HG03280 (cell line): Measurements from ENCODE around the gene SLC35F1.
"Not testable (repeated sequence)": the region's sequence is repeated elsewhere in the genome, so short reads cannot be mapped to it uniquely, and the experiment has no call there.

Experiments
- ATAC-seq: cut with Tn5 transposase; IDR thresholded peaks from one replicate; pipeline ENCODE4 v1.9.1; 2021; ENCODE audit warnings: mild to moderate bottlenecking, moderate library complexity; ENCODE audit not compliant: unreplicated experiment

Gene SLC35F1

GRCh38 chr6:117989086-117989485 is 82.0 kb downstream of the SLC35F1 start:
- ATAC-seq: no peak

GRCh38 chr6:117990151-117990550 is 83.1 kb downstream of the SLC35F1 start:
- no peak for ATAC-seq

GRCh38 chr6:117992856-117993255 is 85.8 kb downstream of the SLC35F1 start:
- ATAC-seq: no peak

GRCh38 chr6:118012944-118013343 is 105.9 kb downstream of the SLC35F1 start:
- no peak for ATAC-seq

- ATAC-seq: no peak
Observed at GRCh38 chr6:118016532-118016931, 109.5 kb downstream of the SLC35F1 start.

- ATAC-seq: no peak
Observed at GRCh38 chr6:118017301-118017848, 110.3 kb downstream of the SLC35F1 start.

- no peak for ATAC-seq
Observed at GRCh38 chr6:118023771-118024170, 116.7 kb downstream of the SLC35F1 start.

DNA sequence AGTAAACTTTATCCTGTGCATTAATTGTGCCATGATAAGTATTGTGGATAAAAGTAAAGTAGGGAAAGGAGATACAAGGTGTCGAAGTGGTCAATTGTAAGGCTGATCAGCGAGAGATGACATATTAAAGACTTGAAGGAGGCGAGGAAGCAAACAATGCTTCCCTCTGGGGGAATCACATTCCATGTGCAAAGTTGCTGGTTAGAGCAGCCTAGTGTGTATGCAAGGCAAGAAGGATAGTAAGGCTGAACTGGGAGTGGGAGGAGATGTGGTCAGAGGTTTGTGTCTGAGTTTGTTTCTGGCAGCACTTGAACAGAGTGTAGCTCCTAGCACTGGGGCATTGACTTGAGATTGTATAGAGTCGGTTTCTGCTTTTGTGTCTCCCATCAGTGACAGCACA is 122.9 kb downstream of the SLC35F1 start:
- ATAC-seq: no peak

DNA sequence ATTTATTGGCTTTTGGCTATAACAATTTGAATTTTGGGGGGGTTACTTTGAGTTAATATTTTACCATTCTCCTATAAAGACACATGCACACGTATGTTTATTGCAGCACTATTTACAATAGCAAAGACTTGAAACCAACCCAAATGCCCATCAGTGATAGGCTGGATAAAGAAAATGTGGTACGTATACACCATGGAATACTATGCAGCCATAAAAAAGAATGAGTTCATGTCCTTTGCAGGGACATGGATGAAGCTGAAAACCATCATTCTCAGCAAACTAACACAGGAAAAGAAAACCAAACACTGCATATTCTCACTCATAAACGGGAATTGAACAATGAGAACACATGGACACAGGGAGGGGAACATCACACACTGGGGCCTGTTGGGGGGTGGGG is 130.4 kb downstream of the SLC35F1 start:
- ATAC-seq: not testable (repeated sequence)

DNA sequence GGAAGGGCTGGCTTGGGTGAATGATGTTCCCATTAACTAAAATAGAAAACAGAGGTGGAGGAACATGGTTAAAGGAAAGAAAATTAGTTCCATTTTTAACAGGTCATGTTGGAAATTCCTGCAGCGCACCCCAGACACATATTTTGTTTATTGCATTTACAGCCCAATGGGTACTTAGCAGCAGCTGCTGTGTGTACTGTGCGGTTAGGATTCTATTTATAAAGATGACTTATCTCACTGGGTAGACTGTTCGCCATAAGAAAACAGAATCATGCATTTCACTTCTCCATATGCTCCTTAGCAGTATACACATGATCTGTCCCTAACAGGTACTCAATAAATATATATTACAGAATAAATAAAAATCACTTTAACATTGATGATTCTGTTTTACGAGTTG is 135.8 kb downstream of the SLC35F1 start:
- ATAC-seq: no peak

GRCh38 chr6:118044275-118044674 is 137.2 kb downstream of the SLC35F1 start:
- ATAC-seq: no peak

DNA sequence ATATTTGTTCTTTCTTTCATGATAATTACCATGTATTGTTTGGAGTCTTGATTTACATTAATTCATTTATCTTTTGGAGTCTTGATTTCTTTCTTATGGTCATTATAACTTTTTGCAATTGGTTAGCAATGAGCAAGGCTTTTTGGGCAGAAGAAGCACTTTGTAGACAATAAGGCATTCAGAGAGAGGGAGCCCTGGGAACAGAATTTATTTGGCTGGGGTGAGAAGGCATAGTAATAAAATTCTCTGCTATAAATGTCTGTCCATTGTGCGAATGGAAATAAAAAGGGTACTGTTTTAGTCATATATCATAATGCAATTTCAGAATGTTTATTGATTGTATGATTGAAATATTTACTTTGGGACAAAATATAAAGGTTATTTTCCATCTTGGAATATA is 147.0 kb downstream of the SLC35F1 start:
- ATAC-seq: no peak

GRCh38 chr6:118061666-118062065 is 154.6 kb downstream of the SLC35F1 start:
- no peak for ATAC-seq

DNA sequence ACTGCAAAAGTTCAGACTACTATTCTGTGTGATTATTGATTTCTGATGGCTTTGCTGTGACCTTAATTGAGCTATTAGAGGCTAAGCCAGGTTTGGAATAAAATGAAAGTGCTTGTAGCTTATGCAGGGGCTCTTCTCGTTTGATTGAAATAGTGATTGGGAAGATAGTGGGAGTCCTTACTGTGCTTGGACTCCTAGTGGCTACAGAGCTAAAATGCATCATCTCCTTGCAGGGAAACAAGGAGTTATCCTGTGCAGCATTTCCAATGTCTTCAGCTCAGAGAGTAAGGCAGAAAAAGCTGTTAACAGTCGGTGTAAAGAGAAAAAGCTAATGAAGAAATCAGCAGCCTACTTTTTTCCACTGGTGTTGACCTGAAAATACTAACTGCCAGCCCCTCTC is 173.5 kb downstream of the SLC35F1 start:
- no peak for ATAC-seq

DNA sequence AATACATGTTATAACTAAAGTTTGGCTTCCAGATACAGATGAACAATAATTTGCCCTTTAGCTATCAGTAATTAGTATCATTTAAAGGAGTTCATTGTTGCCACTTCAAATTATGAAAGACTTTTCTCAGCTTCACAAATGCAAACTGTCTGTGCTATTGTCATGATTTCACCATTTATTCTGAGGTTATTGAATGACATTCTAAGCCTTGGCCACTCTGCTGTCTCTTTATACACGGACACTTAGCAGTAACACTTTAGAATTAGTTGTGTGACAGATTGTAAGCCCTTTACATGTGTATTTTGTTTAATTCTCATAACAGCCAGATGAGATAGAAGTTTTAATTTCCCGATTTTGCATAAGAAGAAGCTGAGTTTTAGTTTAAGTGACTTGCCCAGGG is 176.6 kb downstream of the SLC35F1 start:
- no peak for ATAC-seq

- ATAC-seq: no peak
Observed at GRCh38 chr6:118085665-118086064, 178.6 kb downstream of the SLC35F1 start.

DNA sequence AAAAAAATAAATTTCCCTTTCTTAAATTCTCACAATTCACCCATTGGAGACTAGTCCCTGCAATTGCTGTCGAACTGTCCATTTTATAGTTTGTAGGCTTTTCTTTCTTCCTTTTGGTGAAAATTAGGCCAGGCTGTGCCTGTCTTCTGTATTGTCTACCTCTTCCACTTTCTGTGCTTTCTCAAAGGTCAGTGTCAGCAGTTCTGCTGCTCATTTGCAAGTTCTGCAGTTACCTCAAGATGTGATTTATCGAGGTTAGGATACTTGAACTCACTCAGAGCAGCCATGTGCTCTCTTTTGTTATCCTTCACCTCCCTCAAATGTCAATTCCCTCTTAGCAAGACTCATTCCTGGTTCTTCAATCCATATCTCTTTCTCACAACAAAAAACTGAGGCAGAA is 179.1 kb downstream of the SLC35F1 start:
- no peak for ATAC-seq

GRCh38 chr6:118092086-118092485 is 185.0 kb downstream of the SLC35F1 start:
- no peak for ATAC-seq

- no peak for ATAC-seq
Observed at GRCh38 chr6:118097576-118097975, 190.5 kb downstream of the SLC35F1 start.

DNA sequence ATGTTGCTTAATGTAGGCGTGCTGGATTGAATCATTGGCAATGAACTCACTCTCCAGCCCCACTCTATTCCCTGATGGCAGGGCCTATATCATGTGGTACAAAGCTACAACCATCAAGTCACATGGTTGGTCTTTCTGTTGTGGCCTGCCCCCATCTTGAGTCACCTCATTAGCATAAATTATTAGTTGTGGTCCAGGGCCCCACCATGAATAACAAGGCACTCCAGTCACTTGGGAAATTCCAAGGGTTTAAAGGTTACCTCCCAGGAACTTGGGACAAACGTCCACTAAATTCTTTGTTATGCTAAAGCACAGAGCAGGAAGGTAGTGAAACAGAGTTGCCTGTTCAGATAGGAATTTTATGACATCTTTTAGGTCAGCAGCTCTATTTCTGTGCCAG is 193.7 kb downstream of the SLC35F1 start:
- no peak for ATAC-seq

- no peak for ATAC-seq
Observed at GRCh38 chr6:118101220-118101619, 194.2 kb downstream of the SLC35F1 start.

DNA sequence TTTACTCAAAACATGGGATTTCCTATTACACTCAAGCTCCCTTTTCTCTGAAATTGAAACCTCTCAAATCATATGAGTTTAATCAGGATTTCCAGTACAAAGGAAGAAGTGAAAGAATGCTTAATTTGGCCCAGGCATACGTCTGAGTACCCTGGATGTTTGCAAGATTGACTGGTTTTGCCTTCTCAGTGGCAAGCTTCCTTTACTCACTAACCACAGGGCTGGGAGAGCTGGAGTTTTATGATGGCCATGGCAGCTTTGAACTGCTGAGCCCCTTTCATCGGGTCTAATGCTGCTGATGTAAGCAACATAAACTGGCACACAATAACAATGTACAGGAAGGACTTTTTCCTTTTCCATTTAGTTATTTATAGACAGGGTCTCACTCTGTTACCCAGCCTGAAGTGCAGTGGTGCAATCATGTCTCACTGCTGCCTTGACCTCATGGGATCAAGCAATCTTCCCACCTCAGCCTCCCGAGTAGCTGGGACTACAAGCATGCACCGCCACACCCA is 194.8 kb downstream of the SLC35F1 start:
- no peak for ATAC-seq

DNA sequence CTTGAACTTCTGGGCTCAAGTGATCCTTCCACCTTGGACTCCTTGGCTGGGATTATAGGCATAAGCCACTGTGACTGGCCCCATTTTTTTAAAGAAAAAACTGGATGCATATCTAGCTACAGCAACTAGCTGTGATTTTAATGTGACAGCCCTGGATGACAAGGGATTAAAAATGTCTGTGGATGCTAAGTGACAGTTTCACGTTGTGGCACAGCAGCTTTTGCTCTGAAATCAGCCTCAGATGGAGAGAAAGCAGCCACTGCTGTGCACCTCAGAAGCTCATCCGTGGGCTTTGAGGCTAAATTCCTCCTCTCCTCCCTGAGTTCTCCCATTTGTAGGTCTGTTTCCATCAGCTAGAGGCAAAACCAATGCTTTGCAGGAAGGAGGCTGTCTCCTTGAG is 195.3 kb downstream of the SLC35F1 start:
- no peak for ATAC-seq
